Spleen (tissue), 7 donors: ENCODE data around the gene SPACDR.

Experiments used
- CTCF ChIP-seq, 11 experiments: fragments of 200-600 bp in 7 of 11; fragments of 450-650 bp in 4 of 11; sonication (generic) in 4 of 11; IDR thresholded peaks in 8 of 11; conservative IDR thresholded peaks in 3 of 11; 1 replicate in 7 of 11; 2 replicates in 4 of 11; pipeline versions ENCODE4 v1.4.0 to v1.8.0; 2016 to 2021; ENCODE audit warnings: antibody characterized with exemption in 11 of 11, inconsistent platforms in 4 of 11, mild to moderate bottlenecking in 1 of 11
- POLR2A ChIP-seq, 3 donors: fragments of 450-650 bp; IDR thresholded peaks; one replicate each; pipeline ENCODE4 v1.5.1; 2017; ENCODE audit warnings: antibody characterized with exemption in 3 of 3, mild to moderate bottlenecking in 1 of 3
- donor health status: DM: no; HTN: no; CAD: no; lungs with moderate emphysema.
- donor health status: DM: no; HTN: no; CAD: no.
- donor health status: DM: no; HTN: no; CAD: no.

GRCh38 chr7:100465299-100465698 is 1.2 kb upstream of the SPACDR start:
- TF ChIP-seq CTCF (IDR thresholded peaks at IDR 0.05 in 8 of 11, conservative IDR thresholded peaks at IDR 0.05 in 3 of 11) (no peak), POLR2A (IDR thresholded peaks at IDR 0.05) (no peak)
